HG03039 (cell line): Measurements from ENCODE around the gene PPTC7.

Experiments used
- ATAC-seq: cut with Tn5 transposase; IDR thresholded peaks from one replicate; pipeline ENCODE4 v1.9.1; 2021; ENCODE audit warnings: mild to moderate bottlenecking, moderate library complexity; ENCODE audit not compliant: unreplicated experiment

PPTC7 gene

DNA sequence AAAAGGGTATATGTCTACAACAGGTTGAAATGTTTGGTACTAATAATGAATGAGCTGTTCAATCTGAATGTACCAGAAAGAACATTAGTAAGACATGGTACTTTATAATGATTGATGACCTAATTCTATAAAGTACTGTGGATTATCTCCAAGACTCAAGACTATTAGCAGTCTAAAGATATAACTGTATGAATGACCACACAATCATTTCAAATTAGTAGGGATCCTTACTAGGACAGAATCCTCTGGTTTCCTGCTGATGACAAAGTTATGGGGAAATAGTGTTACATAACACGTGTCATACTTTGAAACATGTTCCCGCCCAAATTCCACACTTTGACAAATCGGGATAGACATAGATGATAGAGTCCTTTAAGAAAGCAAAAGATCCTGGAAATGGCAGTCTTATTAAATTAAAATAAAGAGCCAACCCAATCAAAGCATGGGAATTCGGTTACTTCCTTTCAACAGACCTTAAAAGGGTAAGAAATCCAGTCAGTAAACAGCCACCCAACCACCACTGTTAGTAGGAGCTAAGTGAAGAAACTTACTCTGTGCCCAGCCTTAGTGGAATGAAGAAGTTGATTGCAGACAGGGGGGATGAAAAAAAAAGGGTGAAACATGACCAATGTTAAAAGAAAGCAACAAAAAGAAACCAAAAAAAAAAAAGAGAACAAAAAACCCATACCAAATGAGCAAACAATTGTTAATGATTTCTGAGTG is 84.0 kb downstream of the PPTC7 start:
- ATAC-seq, result no peak
